GM23338 (cell line): ENCODE data around the gene ASTN1. TPM values are rescaled to one million over a fixed set of nuclear protein-coding genes. Genes with fewer than 3 reads are reported as not detected.

Experiments used
- ATAC-seq: fragments of 200-7000 bp; cut with Tn5 transposase; 3 replicates; pipeline ENCODE4 v1.9.1; 2020
- DNase-seq: peaks from one replicate; pipeline ENCODE4 v3.0.0-alpha.2; 2015; ENCODE audit warnings: low spot score
- H2AFZ ChIP-seq: fragments of 200-600 bp; sonication (generic); 2 replicates; pipeline ENCODE4 v1.8.0; 2016; ENCODE audit warnings: antibody characterized with exemption, mild to moderate bottlenecking, moderate library complexity
- H3F3A ChIP-seq: fragments of 200-600 bp; sonication (generic); replicated peaks from 2 replicates; pipeline ENCODE4 v1.8.0; 2017; ENCODE audit warnings: antibody characterized with exemption, mixed run types, low read depth
- H3K27ac ChIP-seq: fragments of 200-600 bp; sonication (generic); 2 replicates; pipeline ENCODE4 v1.6.1; 2016; ENCODE audit warnings: low read depth
- H3K27me3 ChIP-seq: fragments of 200-600 bp; sonication (generic); 2 replicates; pipeline ENCODE4 v1.8.0; 2016; ENCODE audit warnings: mild to moderate bottlenecking, mixed run types, moderate library complexity; ENCODE audit not compliant: insufficient read depth
- H3K36me3 ChIP-seq: fragments of 200-600 bp; sonication (generic); 2 replicates; pipeline ENCODE4 v1.8.0; 2016; ENCODE audit warnings: mild to moderate bottlenecking; ENCODE audit not compliant: insufficient read depth
- H3K4me1 ChIP-seq: fragments of 200-600 bp; sonication (generic); 2 replicates; pipeline ENCODE4 v1.8.0; 2016; ENCODE audit warnings: mild to moderate bottlenecking, moderate library complexity; ENCODE audit not compliant: insufficient read depth
- H3K4me2 ChIP-seq: fragments of 200-600 bp; sonication (generic); 2 replicates; pipeline ENCODE4 v1.7.1; 2017; ENCODE audit warnings: mixed run types
- H3K4me3 ChIP-seq: fragments of 200-600 bp; sonication (generic); 2 replicates; pipeline ENCODE4 v1.6.1; 2016; ENCODE audit warnings: mixed run types
- H3K79me2 ChIP-seq: fragments of 200-600 bp; sonication (generic); replicated peaks from 2 replicates; pipeline ENCODE4 v1.8.0; 2017; ENCODE audit warnings: mild to moderate bottlenecking; ENCODE audit not compliant: insufficient read depth
- H3K9me2 ChIP-seq: fragments of 200-600 bp; sonication (generic); 2 replicates; pipeline ENCODE4 v1.8.0; 2017; ENCODE audit not compliant: insufficient read depth
- H4K20me1 ChIP-seq: fragments of 200-600 bp; sonication (generic); replicated peaks from 2 replicates; pipeline ENCODE4 v1.8.0; 2017; ENCODE audit warnings: mild to moderate bottlenecking; ENCODE audit not compliant: insufficient read depth
- H3K27ac Mint-ChIP-seq: 2 replicates; pipeline ENCODE4 v1.8.0; 2020; ENCODE audit warnings: inconsistent platforms, mild to moderate bottlenecking, moderate library complexity, mixed read lengths
- H3K27me3 Mint-ChIP-seq: 3 replicates; pipeline ENCODE4 v1.8.0; 2022; ENCODE audit warnings: low read depth, mild to moderate bottlenecking, moderate library complexity, mixed read lengths, inconsistent platforms; ENCODE audit not compliant: insufficient read depth, poor library complexity
- H3K36me3 Mint-ChIP-seq: 3 replicates; pipeline ENCODE4 v1.8.0; 2021; ENCODE audit warnings: low read depth, mild to moderate bottlenecking, inconsistent platforms, moderate library complexity, mixed read lengths
- H3K4me1 Mint-ChIP-seq: 3 replicates; pipeline ENCODE4 v1.8.0; 2020; ENCODE audit warnings: mild to moderate bottlenecking, inconsistent platforms, mixed read lengths
- H3K4me3 Mint-ChIP-seq: 3 replicates; pipeline ENCODE4 v1.8.0; 2021; ENCODE audit warnings: moderate library complexity, mild to moderate bottlenecking, inconsistent platforms, mixed read lengths
- H3K9me3 Mint-ChIP-seq: 3 replicates; pipeline ENCODE4 v1.8.0; 2020; ENCODE audit warnings: moderate library complexity, mild to moderate bottlenecking, inconsistent platforms, mixed read lengths
- CREB1 ChIP-seq: fragments of 250-450 bp; sonication (Bioruptor Pico); IDR thresholded peaks from 2 replicates; pipeline ENCODE4 v1.5.0; 2020; ENCODE audit warnings: low read depth, mild to moderate bottlenecking, moderate library complexity
- CTCF ChIP-seq, 2 experiments: fragments of 200-600 bp in 1 of 2; sonication (generic) in 1 of 2; conservative IDR thresholded peaks; 2 replicates each; pipeline versions ENCODE4 v1.5.1 to v1.6.1; 2016 to 2017; ENCODE audit warnings: antibody characterized with exemption in 2 of 2, low read depth in 2 of 2, mild to moderate bottlenecking in 2 of 2, moderate library complexity in 1 of 2
- EZH2 ChIP-seq: fragments of 200-600 bp; sonication (generic); IDR thresholded peaks from one replicate; pipeline ENCODE4 v1.8.0; 2017; ENCODE audit warnings: antibody characterized with exemption, mild to moderate bottlenecking, low read depth; ENCODE audit not compliant: unreplicated experiment
- EZH2phosphoT487 ChIP-seq: fragments of 200-600 bp; sonication (generic); IDR thresholded peaks from one replicate; pipeline ENCODE4 v1.8.1; 2018; ENCODE audit warnings: antibody characterized with exemption; ENCODE audit not compliant: unreplicated experiment
- JUNB ChIP-seq: IDR thresholded peaks from one replicate; pipeline ENCODE4 v1.6.1; 2016; ENCODE audit warnings: antibody characterized with exemption; ENCODE audit not compliant: unreplicated experiment
- NANOG ChIP-seq: IDR thresholded peaks from 2 replicates; pipeline ENCODE4 v1.6.1; 2016; ENCODE audit warnings: antibody characterized with exemption, borderline replicate concordance
- POLR2AphosphoS5 ChIP-seq: IDR thresholded peaks from 2 replicates; pipeline ENCODE4 v1.6.1; 2016; ENCODE audit warnings: antibody characterized with exemption, low read depth
- REST ChIP-seq: IDR thresholded peaks from one replicate; pipeline ENCODE4 v1.6.1; 2018; ENCODE audit warnings: antibody characterized with exemption; ENCODE audit not compliant: unreplicated experiment
- STAT1 ChIP-seq: IDR thresholded peaks from one replicate; pipeline ENCODE4 v1.6.1; 2016; ENCODE audit warnings: antibody characterized with exemption; ENCODE audit not compliant: unreplicated experiment
- ZNF114 ChIP-seq: fragments of 250-450 bp; sonication (Bioruptor Pico); IDR thresholded peaks from 2 replicates; pipeline ENCODE4 v1.5.0; 2020; ENCODE audit warnings: mild to moderate bottlenecking, moderate library complexity
- ZNF331 ChIP-seq: fragments of 250-450 bp; sonication (Bioruptor Pico); IDR thresholded peaks from 2 replicates; pipeline ENCODE4 v1.5.0; 2020; ENCODE audit warnings: low read depth, mild to moderate bottlenecking, moderate library complexity
- ZNF462 ChIP-seq: fragments of 250-450 bp; sonication (Bioruptor Pico); IDR thresholded peaks from 2 replicates; pipeline ENCODE4 v1.5.0; 2020; ENCODE audit warnings: mild to moderate bottlenecking, moderate library complexity
- polyA plus RNA-seq: library from polyadenylated mRNA; unstranded; fragments of >200 nt; fragmentation: Nextera tagmentation; extraction: Ambion mirVana; gene quantifications from 2 replicates; pipeline ENCODE4 v1.2.1, GENCODE V29; 2016
- total RNA-seq: library from RNA; depleted of rRNA; stranded (reverse); fragments of >200 nt; shearing (Covaris generic); gene quantifications from 2 replicates; pipeline ENCODE4 v1.2.3, GENCODE V29; 2014

ASTN1 gene
- total and polyA plus RNA-seq, 2 experiments from 2014 or later = 2.0 to 5.2 TPM

- no peak for TF ChIP-seq JUNB
- TF ChIP-seq ZNF331 (CRISPR knock-in tag) = no peak
- no peak for TF ChIP-seq EZH2phosphoT487
- TF ChIP-seq STAT1 = no peak
- TF ChIP-seq NANOG = no peak
- TF ChIP-seq REST = no peak
- no peak for TF ChIP-seq POLR2AphosphoS5
- no peak for TF ChIP-seq CREB1
- TF ChIP-seq ZNF114 = no peak
- no peak for TF ChIP-seq EZH2
- no peak for TF ChIP-seq CTCF (conservative IDR thresholded peaks at IDR 0.05; ENCODE audit: low read depth in 2 of 2)
- no peak for TF ChIP-seq ZNF462 (CRISPR knock-in tag)
- no peaks in the 10 kb centered on the region for H3K9me3 Mint-ChIP-seq
Observed at GRCh38 chr1:177021687-177022086, 142.8 kb downstream of the ASTN1 start.

More at GRCh38 chr1:177021687-177022086, 142.8 kb downstream of the ASTN1 start:
- H3K36me3 Mint-ChIP-seq = no peaks in the 10 kb centered on the region
- Histone ChIP-seq H4K20me1 (no peaks in the 10 kb centered on the region), H3K79me2 (no peaks in the 10 kb centered on the region), H3K4me2 (no peak overlapping the region), H3K9me2 (peaks cover 15% of the 10 kb centered on the region), H3K27me3 (no peaks in the 10 kb centered on the region), H3K4me1 (no peaks in the 10 kb centered on the region), H3F3A (no peaks in the 10 kb centered on the region), H3K4me3 (no peak overlapping the region), H2AFZ (no peak overlapping the region), H3K27ac (no peak overlapping the region), H3K36me3 (no peaks in the 10 kb centered on the region)
- peaks cover 1% of the 10 kb centered on the region for H3K27me3 Mint-ChIP-seq
- ATAC-seq (no peak), DNase-seq (no peak)
- H3K27ac Mint-ChIP-seq = no peak overlapping the region
- H3K4me1 Mint-ChIP-seq = peaks cover 7% of the 10 kb centered on the region
- no peak overlapping the region for H3K4me3 Mint-ChIP-seq
